NB4 (cell line): ENCODE measurements around the gene MARK4.

ENCODE experiments used
- DNase-seq: peaks from one replicate; pipeline ENCODE4 v3.0.0; 2010; ENCODE audit warnings: low read depth
- H3K4me3 ChIP-seq: one replicate; pipeline ENCODE4 v1.5.1; 2011; ENCODE audit warnings: mild to moderate bottlenecking, low read depth, low read length, moderate library complexity
- CTCF ChIP-seq: IDR thresholded peaks from one replicate; pipeline ENCODE4 v1.5.1; 2012; ENCODE audit warnings: low read depth, low read length
- MAX ChIP-seq: IDR thresholded peaks from 2 replicates; pipeline ENCODE4 v1.6.1; 2011; ENCODE audit warnings: low read depth, low read length
- MYC ChIP-seq: IDR thresholded peaks from 2 replicates; pipeline ENCODE4 v1.6.1; 2011; ENCODE audit warnings: low read depth, low read length
- POLR2A ChIP-seq: IDR thresholded peaks from 2 replicates; pipeline ENCODE4 v1.6.1; 2011; ENCODE audit warnings: mild to moderate bottlenecking; ENCODE audit not compliant: insufficient read length; ENCODE audit errors: extremely low read depth

Gene MARK4

GRCh38 chr19:45245334-45245787 lies 5.7 kb upstream of the MARK4 start, which contains the start of gene EXOC3L2:
Gene EXOC3L2, minus strand, starts transcription at chr19:45245407. Its CDS starts 6,362 bp downstream, at chr19:45239045.
- no peak for DNase-seq
- TF ChIP-seq MYC: no peak
- no peak for TF ChIP-seq CTCF
- no peak for TF ChIP-seq POLR2A
- no peak for TF ChIP-seq MAX
- H3K4me3 ChIP-seq: no peak within 1 kb of the TSS

- no peak overlapping the region for H3K4me3 ChIP-seq
- TF ChIP-seq CTCF: no peak
- no peak for DNase-seq
Observed at GRCh38 chr19:45245826-45246225, 5.2 kb upstream of the MARK4 start.

- no peak overlapping the region for H3K4me3 ChIP-seq
- DNase-seq: no peak
- no peak for TF ChIP-seq MAX
Observed at GRCh38 chr19:45247136-45247535, 3.9 kb upstream of the MARK4 start.

- TF ChIP-seq MYC: no peak
- TF ChIP-seq CTCF: no peak
- TF ChIP-seq MAX: no peak
- TF ChIP-seq POLR2A: no peak
- no peak for DNase-seq
- no peak overlapping the region for H3K4me3 ChIP-seq
Observed at GRCh38 chr19:45249261-45250033, 1.6 kb upstream of the MARK4 start.

- TF ChIP-seq CTCF (no peak), POLR2A (no peak), MAX (no peak), MYC (no peak)
Observed at GRCh38 chr19:45250216-45250831, 747 bp upstream of the MARK4 start.

GRCh38 chr19:45251452-45252354 lies 632 bp downstream of the MARK4 start:
- peak overlapping the region; percentile 51 for H3K4me3 ChIP-seq
- no peak for TF ChIP-seq MAX
- TF ChIP-seq POLR2A: no peak
- TF ChIP-seq MYC: no peak
- no peak for TF ChIP-seq CTCF
- peak; percentile 27 for DNase-seq

More at GRCh38 chr19:45250216-45250831, 747 bp upstream of the MARK4 start:
- H3K4me3 ChIP-seq: peak overlapping the region; percentile 38
- DNase-seq: no peak
